HL-60/S4 (cell line): ENCODE measurements around the gene CASD1.

Experiments
- in situ Hi-C: fragments of 300-500 bp; cut with MboI; formaldehyde crosslinking; loops from 2 replicates; pipeline ENCODE4 v1.14.3; 2022; ENCODE audit warnings: low sequenced_read_pairs

The CASD1 gene

DNA sequence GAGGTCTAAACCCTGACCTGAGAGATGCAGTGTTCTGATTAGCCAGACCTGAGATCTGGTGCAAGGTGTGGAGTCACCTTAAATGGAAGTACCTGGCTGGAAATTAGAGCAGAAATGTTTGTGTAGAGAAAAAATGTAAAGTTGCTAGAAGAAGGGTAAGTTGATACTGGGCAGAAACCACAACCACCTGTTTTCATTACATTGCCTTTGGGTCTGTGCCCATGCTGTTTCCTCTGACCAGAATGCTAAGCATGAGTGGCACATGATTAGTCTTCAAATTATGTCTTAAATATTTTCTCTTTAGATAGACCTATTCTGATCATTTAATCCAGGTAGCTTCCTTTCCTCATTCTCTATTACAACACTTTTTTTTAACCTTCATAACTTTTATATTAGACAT, 69.0 kb downstream of the CASD1 start:
- in situ Hi-C loops: no loop called here

DNA sequence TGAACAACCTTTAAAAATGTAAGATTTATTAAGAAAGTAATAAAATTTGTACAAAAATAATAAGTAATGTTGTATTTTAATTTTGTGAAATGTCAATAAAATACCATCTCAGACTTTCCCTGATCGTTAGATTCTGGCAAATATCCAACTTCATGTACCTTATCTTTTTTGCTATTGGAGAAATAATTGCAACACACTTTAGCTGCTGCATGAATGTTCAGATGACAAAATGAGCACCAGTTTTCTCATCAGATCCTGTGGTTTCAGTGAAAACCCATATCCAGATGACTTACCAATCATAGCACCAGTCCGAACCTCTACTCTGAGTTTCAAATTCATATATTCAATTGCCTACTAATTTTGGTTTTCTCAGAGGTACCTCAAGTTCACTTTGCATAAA, 69.9 kb downstream of the CASD1 start:
- in situ Hi-C loops: no loop called here

DNA sequence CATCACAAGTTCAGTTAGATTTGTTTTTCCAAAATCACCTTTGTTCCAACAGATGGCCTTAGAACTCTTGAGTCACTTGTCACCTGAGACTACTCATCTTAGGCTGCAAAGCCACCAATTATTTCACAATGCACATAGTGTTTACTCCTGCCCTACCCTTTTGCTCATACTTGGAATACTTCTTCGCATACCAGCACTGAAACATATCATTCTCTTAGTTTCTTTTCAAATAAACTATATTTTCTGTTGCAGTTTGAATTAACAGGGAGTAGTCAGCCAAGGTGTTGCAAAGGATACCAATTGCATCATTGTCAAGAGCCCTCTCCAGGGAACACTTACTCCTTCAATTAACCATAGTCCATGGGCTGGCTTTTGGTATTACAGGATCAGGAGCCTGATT, 71.0 kb downstream of the CASD1 start:
- in situ Hi-C loops: no loop called here

DNA sequence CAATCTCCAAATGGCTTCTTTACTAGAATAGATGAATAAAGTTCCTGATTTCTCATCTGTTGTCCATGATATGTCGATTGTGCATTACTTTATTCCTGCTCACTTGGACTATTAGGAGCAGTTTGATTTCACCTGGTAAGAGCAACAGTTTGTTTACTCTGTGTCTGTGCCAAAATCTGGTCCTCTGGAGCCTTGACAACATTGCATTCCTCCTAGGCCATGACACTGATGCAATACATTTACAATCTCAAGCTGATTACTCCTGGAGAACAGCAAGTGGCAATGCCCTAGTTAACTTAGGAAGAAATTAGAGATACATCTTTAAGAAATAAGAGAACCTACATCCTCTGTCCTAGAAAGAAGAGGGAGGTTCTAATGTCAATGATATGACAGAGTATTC, 74.5 kb downstream of the CASD1 start:
- in situ Hi-C loops: no loop called here

DNA sequence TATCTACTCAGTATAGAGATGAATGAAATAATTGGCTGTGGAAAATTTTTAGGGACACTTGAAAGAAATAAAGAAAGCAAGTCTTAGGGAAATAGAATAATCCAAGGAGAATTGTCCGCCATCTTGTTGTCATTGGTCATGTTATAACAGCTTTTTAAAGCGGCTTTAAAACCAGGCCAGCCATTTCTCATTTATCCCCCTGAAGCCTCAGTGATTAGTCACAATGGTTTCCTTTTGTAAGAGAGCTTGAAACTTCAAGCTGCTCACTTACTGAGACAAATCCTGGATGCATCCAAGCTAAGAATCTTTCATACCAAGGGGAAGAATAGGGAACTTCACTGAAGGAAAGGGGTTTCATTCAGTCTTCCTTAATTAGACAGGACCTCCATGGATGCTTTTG, 78.5 kb downstream of the CASD1 start:
- in situ Hi-C loops: no loop called here

DNA sequence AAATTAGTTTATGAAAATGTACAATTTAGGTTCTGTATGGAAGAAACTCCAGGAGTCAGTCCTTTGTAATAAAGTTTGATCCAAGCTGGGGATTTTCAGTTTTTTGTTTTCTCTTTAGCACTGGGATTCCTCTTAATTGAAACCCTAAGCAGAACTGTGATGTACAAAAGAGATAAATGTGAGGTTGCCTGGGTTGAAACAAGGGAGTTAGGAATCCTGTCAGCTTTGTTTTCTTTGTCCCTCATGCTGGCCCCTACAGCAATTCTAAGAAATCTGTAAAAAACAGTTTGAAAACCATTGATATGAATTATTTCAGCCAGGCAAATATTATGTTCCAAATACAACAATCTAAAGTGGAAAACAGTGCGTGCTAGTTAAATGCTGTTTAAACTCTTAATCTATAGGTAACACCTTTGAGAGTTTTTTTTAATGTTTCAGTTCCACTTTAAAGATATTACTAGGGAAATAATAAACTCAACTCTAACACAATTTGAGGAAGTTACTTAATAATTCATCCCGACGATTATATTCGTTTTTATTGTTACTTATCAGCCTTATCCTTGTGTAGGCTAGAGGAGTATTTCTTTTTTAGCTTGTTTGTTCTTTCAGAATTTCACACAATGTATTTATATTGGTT, 81.0 kb downstream of the CASD1 start:
- in situ Hi-C loops: no loop called here

DNA sequence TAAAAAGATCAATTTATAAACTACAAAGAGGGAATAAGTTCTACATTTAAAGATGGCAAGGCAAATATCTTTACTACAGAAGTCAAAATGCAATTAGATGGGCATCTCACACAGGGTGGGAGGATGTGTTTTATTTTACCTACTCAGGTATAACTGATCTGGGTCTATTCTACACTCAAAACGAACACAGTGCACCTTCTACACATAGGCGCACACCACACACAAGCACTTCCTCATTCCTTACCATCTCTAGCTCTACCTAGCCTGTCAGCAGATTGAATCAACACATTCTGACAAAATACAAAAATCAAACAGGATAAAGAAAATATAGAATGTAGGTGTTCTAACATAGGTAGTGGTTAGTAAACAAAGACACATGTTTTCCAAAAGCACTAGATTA, 81.6 kb downstream of the CASD1 start:
- in situ Hi-C loops: no loop called here

DNA sequence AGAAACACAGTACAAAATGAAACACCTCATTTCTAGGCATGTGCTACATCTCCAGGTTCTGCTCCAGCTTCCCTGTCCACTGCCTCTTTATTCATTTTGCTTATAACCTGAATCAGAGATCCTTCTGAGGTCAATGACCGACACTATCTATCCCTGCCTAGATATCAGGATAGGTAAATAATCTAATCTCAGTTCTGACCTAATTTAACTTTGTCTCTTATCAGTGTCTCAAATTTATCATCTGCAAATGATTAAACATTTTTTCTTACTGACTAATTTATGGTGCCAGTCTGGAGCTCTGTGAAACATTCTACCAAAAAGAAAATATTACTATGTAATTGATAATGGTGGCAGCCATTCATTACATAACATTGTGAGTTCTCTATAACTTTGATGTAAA, 85.3 kb downstream of the CASD1 start:
- in situ Hi-C loops: no loop called here

DNA sequence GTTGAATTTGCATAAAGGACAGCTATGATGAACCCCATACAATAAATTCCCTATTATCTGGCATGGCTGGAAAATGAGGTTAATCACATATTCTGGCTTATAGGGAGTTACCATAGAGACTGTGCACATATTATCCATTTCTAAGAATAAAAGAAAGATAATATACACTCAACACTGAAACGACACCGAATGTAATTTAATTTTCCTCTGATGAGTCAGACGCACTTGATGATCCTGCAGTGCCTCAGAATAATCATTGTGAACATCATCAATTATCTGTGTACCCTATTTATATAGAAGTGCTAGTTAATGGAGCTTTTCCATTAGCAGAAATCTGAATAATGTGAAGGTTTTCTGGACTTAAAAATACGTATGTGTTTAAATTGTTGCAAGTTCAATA, 86.1 kb downstream of the CASD1 start:
- in situ Hi-C loops: no loop called here

DNA sequence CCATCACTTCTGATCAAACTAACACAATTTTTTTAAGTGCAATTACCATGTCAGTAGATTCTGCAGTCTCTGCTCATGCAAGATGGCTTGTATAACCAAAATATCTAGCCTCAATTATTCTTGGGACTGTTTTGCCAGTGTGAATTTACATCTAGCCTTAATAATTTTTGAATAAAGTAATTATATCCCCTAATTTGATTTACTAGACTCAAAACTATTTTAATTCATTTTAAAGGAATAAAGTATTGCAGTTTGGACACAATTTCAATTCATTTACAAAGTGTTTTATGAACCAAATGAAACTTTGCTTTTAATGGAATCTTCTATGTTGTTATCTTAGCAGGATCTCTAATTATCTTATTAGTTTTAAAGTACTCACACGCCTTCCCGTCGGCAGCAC, 90.7 kb downstream of the CASD1 start:
- in situ Hi-C loops: no loop called here

DNA sequence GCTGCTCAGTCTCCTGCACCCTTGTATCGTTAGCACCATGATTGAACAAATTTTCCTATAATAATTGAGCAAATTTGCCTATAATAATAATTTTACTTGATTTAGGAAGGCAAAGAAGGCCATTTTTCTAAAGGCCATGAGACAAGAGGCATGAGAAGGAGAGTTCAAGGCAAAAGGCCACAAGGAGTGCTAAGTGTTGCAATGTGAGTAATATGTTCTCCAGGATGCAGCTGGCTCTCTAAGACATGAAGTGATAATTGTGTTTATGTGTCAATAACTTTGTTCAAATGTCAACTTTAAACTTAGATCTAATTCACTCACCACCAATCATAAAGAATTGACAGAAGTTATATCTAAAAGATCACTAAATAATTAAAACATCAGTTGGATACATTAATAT, 92.6 kb downstream of the CASD1 start:
- in situ Hi-C loops: no loop called here

DNA sequence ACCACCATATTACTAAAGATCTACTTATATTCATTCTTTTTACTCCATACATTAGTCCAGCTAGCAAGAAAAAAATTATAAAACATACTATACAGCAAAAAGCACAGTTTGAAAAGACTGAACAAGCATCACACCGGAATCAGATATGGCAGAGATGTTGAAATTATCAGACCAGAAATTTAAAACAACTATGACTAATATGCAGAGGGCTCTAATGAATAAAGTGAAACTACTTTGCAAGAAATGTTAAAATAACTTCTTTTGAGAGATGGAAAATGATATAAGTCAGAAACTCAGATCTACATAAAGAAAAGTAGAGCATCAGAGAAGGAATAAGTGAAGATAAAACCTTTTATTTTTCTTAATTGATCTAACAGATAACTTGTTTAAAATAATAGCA, 95.4 kb downstream of the CASD1 start:
- in situ Hi-C loops: no loop called here
